ENCODE results near the gene RPS6KA4.
A peak's percentile ranks its signal among the peaks of the same experiment; 100 is the strongest.

The RPS6KA4 gene

DNA sequence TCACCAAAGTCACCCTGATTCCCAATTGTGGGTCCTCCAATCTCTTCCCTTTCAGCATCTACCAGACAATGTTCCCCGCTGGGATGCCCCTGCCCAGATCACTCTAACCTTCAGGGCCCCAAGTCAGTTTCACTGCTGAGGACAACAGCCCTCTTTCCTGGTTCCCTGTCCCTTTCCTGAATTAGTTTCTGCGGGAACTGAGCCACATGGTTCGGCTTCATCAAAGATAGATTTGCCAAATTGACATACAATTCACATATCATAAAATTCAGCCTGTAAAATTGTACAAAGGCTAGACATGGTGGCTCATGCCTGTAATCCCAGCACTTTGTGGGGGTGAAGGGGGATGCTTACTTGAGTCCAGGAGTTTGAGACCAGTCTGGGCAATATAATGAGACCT lies 31.0 kb upstream of the RPS6KA4 start:
- no peak for DNase-seq

DNA sequence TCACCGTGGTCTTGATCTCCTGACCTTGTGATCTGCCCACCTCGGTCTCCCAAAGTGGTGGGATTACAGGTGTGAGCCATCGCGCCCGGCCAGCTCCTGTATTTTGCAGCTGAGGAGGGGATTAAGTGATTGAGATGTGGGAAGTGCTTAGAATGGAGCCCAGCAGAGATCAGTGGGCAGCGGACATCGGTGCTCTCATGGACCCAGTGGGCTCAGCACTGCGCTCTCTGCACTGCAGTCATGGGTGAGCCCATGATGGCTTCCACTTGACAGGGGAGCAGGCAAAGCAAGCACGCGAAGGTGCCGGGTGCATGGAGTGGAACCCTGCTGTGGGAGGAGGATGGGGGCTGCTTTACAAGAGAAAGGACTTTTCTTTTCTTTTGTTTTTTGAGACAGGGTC lies 28.1 kb upstream of the RPS6KA4 start:
- DNase-seq = no peak

GRCh38 chr11:64331569-64332371 lies 27.2 kb upstream of the RPS6KA4 start:
- peak; percentile 77 for DNase-seq

DNA sequence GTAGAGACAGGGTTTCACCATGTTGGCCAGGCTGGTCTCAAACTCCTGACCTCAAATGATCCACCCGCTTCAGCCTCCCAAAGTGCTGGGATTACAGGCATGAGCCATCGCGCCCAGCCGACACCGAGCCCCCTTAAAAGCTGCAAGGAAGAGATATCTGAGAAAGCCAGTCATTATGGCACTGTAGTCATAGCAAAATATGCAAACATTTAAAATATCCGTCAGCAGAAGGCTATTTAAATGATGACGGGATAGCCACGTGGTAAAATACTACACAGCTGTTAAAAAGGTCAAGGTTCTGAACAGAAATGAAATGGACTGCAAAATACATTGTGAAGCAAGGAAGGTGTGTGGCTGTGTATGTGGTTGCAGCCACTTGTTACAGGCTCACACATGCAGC lies 25.4 kb upstream of the RPS6KA4 start:
- DNase-seq = no peak

- DNase-seq = no peak
Measured at GRCh38 chr11:64334764-64335735, 23.9 kb upstream of the RPS6KA4 start.

DNA sequence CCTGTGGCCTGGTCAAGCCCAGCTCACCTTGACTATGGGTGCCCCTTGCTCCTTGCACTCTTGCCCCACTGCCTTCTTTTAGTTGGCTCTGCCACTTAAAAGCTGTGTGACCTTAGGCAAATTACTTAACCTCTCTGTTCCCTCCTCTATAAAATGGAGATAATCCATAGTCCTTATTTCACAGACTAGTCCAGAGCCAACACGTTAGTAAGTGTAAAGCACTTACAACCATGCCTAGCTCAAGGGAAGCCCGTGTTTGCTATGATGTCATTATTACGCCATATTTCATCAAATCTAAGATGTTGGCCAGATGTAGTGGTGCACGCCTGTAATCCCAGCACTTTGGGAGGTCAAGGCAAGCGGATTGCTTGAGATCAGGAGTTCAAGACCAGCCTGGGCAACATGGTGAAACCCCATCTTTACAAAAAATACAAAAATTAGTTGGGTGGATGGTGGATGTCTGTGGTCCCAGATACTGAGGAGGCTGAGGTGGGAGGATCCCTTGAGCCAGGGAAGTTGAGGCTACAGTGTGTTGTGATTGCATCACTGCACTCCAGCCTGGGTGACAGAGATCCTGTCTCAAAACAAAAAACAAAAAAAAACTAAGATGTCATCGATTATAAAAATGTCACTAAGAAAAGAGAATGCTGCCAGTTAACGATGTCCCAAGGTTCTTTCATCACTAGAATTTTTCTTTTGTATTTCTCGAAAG lies 21.3 kb upstream of the RPS6KA4 start:
- DNase-seq = no peak

DNA sequence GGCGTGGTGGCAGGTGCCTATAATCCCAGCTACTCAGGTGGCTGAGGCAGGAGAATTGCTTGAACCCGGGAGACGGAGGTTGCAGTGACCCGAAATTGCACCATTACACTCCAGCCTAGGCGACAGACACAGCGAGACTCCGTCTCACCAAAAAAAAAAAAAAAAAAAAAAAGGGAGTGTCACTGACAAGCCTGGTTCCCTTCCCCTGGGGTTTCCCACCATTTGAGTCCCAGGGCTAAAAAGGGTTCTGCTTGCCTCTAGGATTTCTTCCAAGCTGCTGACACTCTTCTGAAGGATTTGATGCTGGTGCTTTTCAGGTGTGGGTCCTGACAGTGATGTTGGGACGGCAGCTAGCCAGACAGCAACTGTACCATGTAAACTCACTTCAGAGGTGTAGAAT lies 20.2 kb upstream of the RPS6KA4 start:
- no peak for DNase-seq

DNA sequence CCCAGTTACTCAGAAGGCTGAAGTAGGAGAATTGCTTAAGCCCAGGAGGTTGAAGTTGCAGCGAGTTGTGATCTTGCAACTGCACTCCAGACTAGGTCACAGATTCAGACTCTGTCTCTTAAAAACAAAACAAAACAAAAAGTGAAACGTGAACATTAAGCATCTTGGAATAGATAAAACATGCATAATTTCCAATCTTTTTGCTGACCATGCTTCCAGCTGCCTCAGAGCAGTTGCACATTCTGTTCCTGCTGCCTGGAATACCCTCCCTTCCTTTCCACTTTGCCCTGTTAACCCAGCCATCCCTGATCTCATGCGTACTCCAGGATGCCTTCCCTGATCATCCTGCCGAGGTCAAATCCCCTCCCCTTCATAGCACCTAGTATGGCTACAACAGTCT lies 19.7 kb upstream of the RPS6KA4 start:
- DNase-seq = no peak

DNA sequence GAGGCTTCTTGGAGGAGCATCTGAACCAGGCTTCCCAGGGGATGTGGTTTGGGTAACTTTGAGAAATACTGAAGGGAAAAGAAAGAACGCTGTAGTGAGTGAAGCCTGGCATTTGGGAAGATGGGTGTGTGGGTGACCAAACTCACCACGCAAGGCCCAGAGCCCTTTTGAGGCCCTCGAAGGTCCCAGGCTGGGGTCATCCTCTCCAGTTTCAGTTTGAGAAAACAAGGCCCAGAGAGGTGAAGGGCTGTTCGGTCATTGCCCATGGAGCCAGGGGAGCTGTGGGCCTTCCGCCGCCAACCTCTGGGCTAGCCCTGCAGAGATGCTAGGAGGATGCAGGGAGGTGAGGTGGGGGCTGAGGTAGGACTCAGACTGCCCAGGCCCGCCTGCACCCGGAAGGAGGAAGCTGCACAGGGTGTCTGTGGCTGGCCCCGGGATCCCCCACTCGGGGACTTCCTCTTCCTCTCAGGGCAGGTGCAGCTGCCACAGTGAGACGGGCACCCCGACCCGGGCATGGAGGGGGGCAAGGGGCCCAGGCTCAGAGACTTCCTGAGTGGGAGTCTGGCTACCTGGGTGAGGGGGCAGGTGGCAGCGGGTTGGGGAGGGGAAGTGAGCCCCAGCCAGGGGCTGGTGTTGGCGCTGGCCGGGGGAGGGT lies 19.1 kb upstream of the RPS6KA4 start, which contains the start of gene CCDC88B:
Gene CCDC88B (plus strand): TSS at position 451 of the 655 bp plus-strand sequence. CDS start 63 bp downstream, at position 514.
- peak; percentile 83 for DNase-seq

DNA sequence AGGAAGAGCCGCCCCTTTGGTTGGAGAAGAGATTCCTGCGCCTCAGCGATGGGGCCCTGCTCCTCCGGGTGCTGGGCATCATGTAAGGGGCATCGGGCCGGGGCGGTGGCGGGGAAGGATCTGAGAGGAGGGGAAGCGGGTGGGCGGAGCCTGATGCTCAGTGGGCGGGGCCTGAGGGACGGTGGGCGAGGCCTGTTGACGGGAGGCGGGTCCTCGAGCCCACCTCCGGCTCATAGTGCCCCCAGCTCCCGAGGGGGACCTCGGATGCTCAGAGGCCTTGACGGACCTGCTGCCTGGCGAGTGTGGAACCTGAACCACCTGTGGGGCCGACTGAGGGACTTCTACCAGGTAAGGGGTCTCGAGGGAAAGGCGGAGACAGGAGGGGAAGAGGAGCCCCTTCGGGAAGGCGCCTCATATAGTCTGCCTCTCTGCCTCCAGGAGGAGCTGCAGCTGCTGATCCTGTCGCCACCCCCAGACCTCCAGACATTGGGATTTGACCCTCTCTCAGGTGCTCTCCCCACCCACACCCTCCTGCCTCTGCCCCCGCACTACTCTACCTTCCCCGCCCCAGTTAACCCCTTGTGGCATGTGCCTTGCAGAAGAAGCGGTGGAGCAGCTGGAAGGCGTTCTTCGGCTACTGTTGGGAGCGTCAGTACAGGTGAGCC lies 18.2 kb upstream of the RPS6KA4 start:
- DNase-seq = peak; percentile 83

DNA sequence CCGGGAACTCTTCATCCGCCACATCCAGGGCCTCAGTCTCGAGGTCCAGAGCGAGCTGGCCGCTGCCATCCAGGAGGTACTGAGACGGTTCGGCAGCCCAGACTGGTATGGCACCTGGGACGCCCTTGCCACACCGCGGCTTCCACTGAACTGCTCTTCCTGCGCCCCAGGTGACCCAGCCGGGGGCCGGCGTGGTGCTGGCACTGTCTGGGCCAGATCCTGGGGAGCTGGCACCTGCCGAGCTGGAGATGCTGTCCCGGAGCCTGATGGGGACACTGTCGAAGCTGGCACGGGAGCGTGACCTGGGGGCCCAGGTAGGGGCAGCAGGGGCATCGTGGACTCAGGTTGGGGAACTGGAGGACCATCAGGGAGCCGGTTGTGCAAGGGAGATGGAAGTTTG lies 17.5 kb upstream of the RPS6KA4 start:
- no peak for DNase-seq

- DNase-seq = peak; percentile 89
Measured at GRCh38 chr11:64341851-64342791, 16.8 kb upstream of the RPS6KA4 start.

- DNase-seq = no peak
Measured at GRCh38 chr11:64342869-64343745, 15.9 kb upstream of the RPS6KA4 start.

GRCh38 chr11:64343767-64344559 lies 15.0 kb upstream of the RPS6KA4 start:
- DNase-seq = no peak

DNA sequence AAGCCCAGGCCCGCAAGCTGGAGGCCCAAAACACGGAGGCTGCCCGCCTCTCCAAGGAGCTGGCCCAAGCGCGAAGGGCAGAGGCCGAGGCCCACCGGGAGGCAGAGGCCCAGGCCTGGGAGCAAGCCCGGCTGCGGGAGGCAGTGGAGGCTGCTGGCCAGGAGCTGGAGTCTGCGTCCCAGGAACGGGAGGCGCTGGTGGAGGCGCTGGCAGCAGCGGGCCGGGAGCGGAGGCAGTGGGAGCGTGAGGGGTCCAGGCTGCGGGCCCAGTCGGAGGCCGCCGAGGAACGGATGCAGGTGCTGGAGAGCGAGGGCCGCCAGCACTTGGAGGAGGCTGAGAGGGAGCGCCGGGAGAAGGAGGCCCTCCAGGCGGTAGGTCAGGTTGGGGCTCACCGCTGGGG lies 14.2 kb upstream of the RPS6KA4 start:
- no peak for DNase-seq

DNA sequence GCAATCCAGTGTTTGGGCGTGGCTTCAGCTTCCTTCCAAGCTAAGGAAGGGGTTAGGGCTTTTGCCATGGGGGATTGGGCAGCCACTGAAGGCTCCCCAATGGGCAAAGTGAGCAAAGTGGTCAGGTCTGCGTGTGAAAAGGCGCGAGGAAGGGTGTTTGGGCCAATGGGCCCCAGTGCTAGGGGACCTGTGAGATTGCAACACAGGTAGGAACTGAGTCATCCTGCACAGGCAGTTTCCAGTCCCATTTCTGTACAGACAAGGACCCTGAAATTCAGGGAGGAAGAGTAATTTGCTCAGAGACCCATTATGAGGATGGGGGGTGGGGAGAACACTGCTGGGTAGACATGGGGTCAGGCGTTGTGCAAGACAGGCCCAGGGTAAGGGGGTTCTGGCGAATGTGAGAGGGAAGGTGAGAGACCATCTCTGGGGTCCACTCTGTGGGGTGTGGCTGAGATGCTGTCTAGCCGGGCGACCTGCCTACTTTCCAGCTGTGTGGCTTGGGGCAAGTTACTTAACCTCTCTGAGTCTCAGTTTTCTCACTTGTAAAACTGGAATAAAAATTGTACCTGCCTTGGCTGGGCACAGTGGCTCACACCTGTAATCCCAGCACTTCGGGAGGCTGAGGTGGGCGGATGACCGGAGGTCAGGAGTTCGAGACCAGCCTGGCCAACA lies 11.6 kb upstream of the RPS6KA4 start:
- no peak for DNase-seq

DNA sequence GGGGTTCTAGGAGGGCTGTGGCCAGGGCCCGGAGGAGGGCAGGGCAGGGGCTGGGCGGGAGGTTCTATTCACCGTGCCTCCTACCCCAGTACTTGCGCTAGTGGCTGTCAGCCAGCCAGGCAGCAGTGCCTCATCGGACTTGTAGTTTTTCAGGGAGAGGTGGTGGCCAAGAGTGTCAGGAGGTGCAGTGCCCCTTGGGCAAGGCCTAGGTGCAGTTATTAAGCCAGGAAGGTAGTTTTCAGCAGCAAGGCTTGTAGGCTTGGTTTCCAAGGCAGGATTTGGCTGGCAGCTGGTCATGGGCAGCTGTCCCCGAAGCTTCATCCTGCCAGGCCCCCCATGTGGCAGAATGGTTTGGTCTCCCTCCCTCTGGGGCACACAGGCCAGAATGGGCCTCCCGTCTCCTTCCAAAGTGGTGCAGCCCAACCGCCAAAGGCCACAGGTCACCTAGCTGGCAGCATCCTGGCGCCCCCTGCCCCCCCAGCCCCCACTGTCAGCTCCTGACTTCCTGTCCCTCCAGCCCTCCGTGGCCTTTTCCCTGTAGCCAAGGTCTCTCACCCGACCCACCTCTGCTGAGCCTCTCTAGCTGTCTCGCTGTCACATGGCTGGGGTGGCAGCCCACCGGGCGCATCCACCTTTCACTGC lies 10.5 kb upstream of the RPS6KA4 start:
- no peak for DNase-seq

DNA sequence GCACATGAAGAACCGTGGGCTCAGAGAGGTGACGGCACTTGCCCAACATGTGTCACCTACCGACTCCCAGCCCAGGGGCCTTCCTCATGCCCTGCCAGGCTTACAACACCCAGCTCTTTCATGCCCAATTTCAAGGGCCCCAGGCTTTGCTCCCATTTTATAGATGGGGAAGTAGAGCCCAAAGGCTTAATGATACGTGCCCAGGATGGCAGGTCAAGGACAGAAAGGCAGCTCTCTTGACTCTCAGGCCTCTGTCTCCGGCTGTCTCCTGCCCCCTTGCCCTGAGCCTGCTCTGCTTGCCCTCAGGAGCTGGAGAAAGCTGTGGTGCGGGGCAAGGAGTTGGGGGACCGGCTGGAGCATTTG lies 10.0 kb upstream of the RPS6KA4 start:
- DNase-seq = no peak
